Mesenchymal stem cell (in vitro differentiated cells and primary cell): Measurements from ENCODE around the gene CD2BP2.
"Not testable (repeated sequence)": the region's sequence is repeated elsewhere in the genome, so short reads cannot be mapped to it uniquely, and the experiment has no call there.

Experiments used
- DNase-seq: peaks from one replicate; pipeline ENCODE4 v3.0.0-alpha.2; 2013
- H2AFZ ChIP-seq: one replicate; pipeline ENCODE4 v1.6.1; 2013; ENCODE audit warnings: low read depth, mild to moderate bottlenecking, control low read depth, inconsistent platforms, low read length, moderate library complexity
- H2AK5ac ChIP-seq: 2 replicates; pipeline ENCODE4 v1.6.1; 2013; ENCODE audit warnings: low read length, moderate library complexity, mild to moderate bottlenecking, inconsistent platforms; ENCODE audit not compliant: severe bottlenecking
- H2BK120ac ChIP-seq: one replicate; pipeline ENCODE4 v1.6.1; 2013; ENCODE audit warnings: low read depth, mild to moderate bottlenecking, inconsistent platforms, low read length, moderate library complexity
- H2BK12ac ChIP-seq, 2 experiments: one replicate each; pipeline ENCODE4 v1.6.1; 2013; ENCODE audit warnings: inconsistent platforms in 2 of 2, low read length in 2 of 2, mild to moderate bottlenecking in 2 of 2, moderate library complexity in 2 of 2, control low read depth in 1 of 2
- H2BK15ac ChIP-seq: one replicate; pipeline ENCODE4 v1.6.1; 2013; ENCODE audit warnings: mild to moderate bottlenecking, low read depth, inconsistent platforms; ENCODE audit not compliant: poor library complexity, severe bottlenecking
- H2BK5ac ChIP-seq: 2 replicates; pipeline ENCODE4 v1.6.1; 2013; ENCODE audit warnings: low read depth, mild to moderate bottlenecking, low read length, control low read depth, inconsistent platforms; ENCODE audit not compliant: poor library complexity, severe bottlenecking
- H3K14ac ChIP-seq, 2 experiments: one replicate each; pipeline ENCODE4 v1.6.1; 2013; ENCODE audit warnings: inconsistent platforms in 2 of 2, low read length in 2 of 2, control low read depth in 1 of 2, mild to moderate bottlenecking in 1 of 2, moderate library complexity in 1 of 2
- H3K18ac ChIP-seq, 2 experiments: one replicate each; pipeline ENCODE4 v1.6.1; 2013; ENCODE audit warnings: inconsistent platforms in 2 of 2, low read length in 2 of 2, control low read depth in 1 of 2, low read depth in 1 of 2, mild to moderate bottlenecking in 1 of 2
- H3K23ac ChIP-seq, 2 experiments: one replicate each; pipeline ENCODE4 v1.6.1; 2013; ENCODE audit warnings: inconsistent platforms in 2 of 2, low read length in 2 of 2, mild to moderate bottlenecking in 2 of 2, moderate library complexity in 2 of 2, control low read depth in 1 of 2
- H3K27ac ChIP-seq: 2 replicates; pipeline ENCODE4 v1.5.1; 2013; ENCODE audit warnings: mild to moderate bottlenecking, moderate library complexity, low read length, control low read depth, inconsistent platforms; ENCODE audit not compliant: poor library complexity, severe bottlenecking
- H3K27me3 ChIP-seq, 2 experiments: 2 replicates each; pipeline versions ENCODE4 v1.6.1 to v1.7.0; 2013; ENCODE audit warnings: low read length in 2 of 2, mild to moderate bottlenecking in 2 of 2, moderate library complexity in 2 of 2, control low read depth in 1 of 2, inconsistent platforms in 1 of 2; ENCODE audit not compliant: control insufficient read depth in 1 of 2, insufficient read depth in 1 of 2
- H3K36me3 ChIP-seq, 2 experiments: 2 replicates each; pipeline versions ENCODE4 v1.6.1 to v1.7.0; 2013; ENCODE audit warnings: low read length in 2 of 2, control low read depth in 1 of 2, inconsistent platforms in 1 of 2, low read depth in 1 of 2, mild to moderate bottlenecking in 1 of 2; ENCODE audit not compliant: insufficient read depth in 2 of 2, control insufficient read depth in 1 of 2
- H3K4ac ChIP-seq, 2 experiments: one replicate each; pipeline ENCODE4 v1.6.1; 2013; ENCODE audit warnings: inconsistent platforms in 2 of 2, low read length in 2 of 2, mild to moderate bottlenecking in 2 of 2, moderate library complexity in 2 of 2, control low read depth in 1 of 2, low read depth in 1 of 2
- H3K4me1 ChIP-seq: 2 replicates; pipeline ENCODE4 v1.6.1; 2013; ENCODE audit warnings: low read depth, low read length, control low read depth; ENCODE audit not compliant: control insufficient read depth, insufficient read depth
- H3K4me2 ChIP-seq: 2 replicates; pipeline ENCODE4 v1.6.1; 2013; ENCODE audit warnings: low read length, mild to moderate bottlenecking, inconsistent platforms; ENCODE audit not compliant: poor library complexity, severe bottlenecking
- H3K4me3 ChIP-seq, 2 experiments: 2 replicates each; pipeline versions ENCODE4 v1.5.1 to v1.7.0; 2013; ENCODE audit warnings: low read length in 2 of 2, mild to moderate bottlenecking in 2 of 2, control low read depth in 1 of 2, low read depth in 1 of 2; ENCODE audit not compliant: insufficient read depth in 1 of 2
- H3K79me1 ChIP-seq: replicated peaks from 2 replicates; pipeline ENCODE4 v1.6.1; 2013; ENCODE audit warnings: mild to moderate bottlenecking, control low read depth, low read length, inconsistent platforms; ENCODE audit not compliant: poor library complexity, severe bottlenecking
- H3K9ac ChIP-seq: 2 replicates; pipeline ENCODE4 v1.7.0; 2013; ENCODE audit warnings: mild to moderate bottlenecking, low read length, moderate library complexity
- H3K9me3 ChIP-seq: 2 replicates; pipeline ENCODE4 v1.7.0; 2013; ENCODE audit warnings: mild to moderate bottlenecking, low read length; ENCODE audit not compliant: control insufficient read depth
- H4K8ac ChIP-seq: one replicate; pipeline ENCODE4 v1.6.1; 2013; ENCODE audit warnings: inconsistent platforms, mild to moderate bottlenecking, low read length, moderate library complexity
- H4K91ac ChIP-seq: one replicate; pipeline ENCODE4 v1.6.1; 2013; ENCODE audit warnings: mild to moderate bottlenecking, low read length, inconsistent platforms
- WGBS: methylation state at CpG from one replicate; pipeline ENCODE4 v1.1.7; 2013; ENCODE audit warnings: mixed read lengths; 5-methylcytosine and 5-hydroxymethylcytosine counted together

The CD2BP2 gene

DNA sequence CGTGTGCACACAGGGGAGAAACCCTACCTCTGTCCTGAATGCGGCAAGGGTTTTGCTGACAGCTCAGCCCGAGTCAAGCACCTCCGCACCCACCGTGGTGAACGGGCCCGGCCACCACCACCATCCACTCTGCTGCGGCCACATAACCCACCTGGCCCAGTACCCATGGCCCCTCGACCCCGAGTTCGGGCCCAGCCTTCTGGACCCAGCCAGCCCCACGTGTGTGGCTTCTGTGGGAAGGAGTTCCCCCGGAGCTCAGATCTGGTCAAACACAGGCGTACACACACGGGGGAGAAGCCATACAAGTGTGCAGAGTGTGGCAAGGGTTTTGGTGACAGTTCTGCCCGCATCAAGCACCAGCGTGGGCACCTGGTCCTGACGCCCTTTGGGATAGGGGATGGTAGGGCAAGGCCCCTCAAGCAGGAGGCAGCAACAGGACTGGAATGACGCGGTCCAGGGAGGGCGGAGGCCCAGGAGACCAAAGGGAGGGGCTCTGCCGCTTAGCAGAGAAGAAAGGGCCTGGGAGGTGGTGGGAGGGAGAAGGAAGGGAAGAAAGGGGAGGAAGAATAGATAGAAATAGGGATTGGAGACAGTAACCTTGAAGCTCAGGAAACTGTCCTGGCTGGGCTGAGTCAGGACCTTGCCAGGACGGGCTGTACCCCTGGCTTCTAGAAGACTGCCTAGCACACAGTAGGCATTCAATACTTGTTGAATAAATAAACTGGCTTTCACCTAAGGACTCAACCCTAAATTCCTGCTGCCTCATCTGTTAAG lies 43.7 kb upstream of the CD2BP2 start:
- no peak overlapping the region for H2BK5ac ChIP-seq
- no peak overlapping the region for H2BK15ac ChIP-seq
- no peak overlapping the region for H2AFZ ChIP-seq
- H3K23ac ChIP-seq = peak overlapping the region in 1 of 2 experiments; percentile 6
- peak overlapping the region; percentile 93 for H3K9ac ChIP-seq
- peaks cover 13 to 22% of the 10 kb centered on the region in 2 experiments for H3K36me3 ChIP-seq
- H4K8ac ChIP-seq = peak overlapping the region; percentile 9
- peaks cover 15% of the 10 kb centered on the region for H3K79me1 ChIP-seq
- H3K27me3 ChIP-seq = no peaks in the 10 kb centered on the region
- H2BK120ac ChIP-seq = no peak overlapping the region
- H3K4me3 ChIP-seq = no peak overlapping the region
- H2BK12ac ChIP-seq = peak overlapping the region in 1 of 2 experiments; percentile 13
- H3K4me2 ChIP-seq = no peak overlapping the region
- peak overlapping the region in 1 of 2 experiments; percentile 13 for H3K14ac ChIP-seq
- no peak overlapping the region for H4K91ac ChIP-seq
- H3K18ac ChIP-seq = no peak overlapping the region
- no peaks in the 10 kb centered on the region for H3K9me3 ChIP-seq
- H2AK5ac ChIP-seq = no peak overlapping the region
- no peak overlapping the region for H3K4ac ChIP-seq
- 89% methylated on average over 23 of the region's 23 CpGs for WGBS
- H3K4me1 ChIP-seq = peaks cover 16% of the 10 kb centered on the region
- DNase-seq = no peak
- H3K27ac ChIP-seq = no peak overlapping the region

DNA sequence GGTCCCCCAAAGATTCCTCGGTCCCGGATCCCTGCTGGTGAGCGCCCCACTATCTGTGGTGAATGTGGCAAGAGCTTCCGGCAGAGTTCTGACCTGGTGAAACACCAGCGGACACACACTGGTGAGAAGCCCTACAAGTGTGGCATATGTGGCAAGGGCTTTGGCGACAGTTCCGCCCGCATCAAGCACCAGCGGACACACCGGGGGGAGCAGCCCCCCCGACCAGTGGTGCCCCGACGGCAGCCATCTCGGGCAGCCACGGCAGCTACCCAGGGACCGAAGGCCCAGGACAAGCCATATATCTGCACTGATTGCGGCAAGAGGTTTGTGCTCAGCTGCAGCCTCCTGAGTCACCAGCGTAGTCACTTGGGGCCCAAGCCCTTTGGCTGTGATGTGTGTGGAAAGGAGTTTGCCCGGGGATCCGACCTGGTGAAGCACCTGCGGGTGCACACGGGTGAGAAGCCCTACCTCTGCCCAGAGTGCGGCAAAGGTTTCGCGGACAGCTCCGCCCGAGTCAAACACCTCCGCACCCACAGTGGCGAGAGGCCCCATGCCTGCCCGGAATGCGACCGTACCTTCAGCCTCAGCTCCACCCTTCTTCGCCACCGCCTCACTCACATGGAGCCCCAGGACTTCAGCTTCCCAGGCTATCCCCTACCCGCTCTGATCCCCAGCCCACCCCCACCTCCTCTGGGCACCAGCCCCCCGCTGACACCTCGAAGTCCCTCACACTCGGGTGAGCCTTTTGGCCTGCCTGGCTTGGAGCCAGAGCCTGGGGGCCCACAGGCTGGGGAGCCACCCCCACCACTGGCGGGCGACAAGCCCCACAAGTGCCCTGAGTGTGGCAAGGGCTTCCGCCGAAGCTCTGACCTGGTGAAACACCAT lies 42.9 kb upstream of the CD2BP2 start:
- H2BK12ac ChIP-seq = no peak overlapping the region
- no peak overlapping the region for H2BK15ac ChIP-seq
- no peak overlapping the region for H3K18ac ChIP-seq
- H2BK120ac ChIP-seq = no peak overlapping the region
- no peak overlapping the region for H3K4me2 ChIP-seq
- H3K4ac ChIP-seq = no peak overlapping the region
- H3K14ac ChIP-seq = no peak overlapping the region
- peaks cover 13 to 22% of the 10 kb centered on the region in 2 experiments for H3K36me3 ChIP-seq
- H2AK5ac ChIP-seq = no peak overlapping the region
- H3K4me3 ChIP-seq = no peak overlapping the region
- no peak overlapping the region for H4K91ac ChIP-seq
- no peak overlapping the region for H3K27ac ChIP-seq
- no peaks in the 10 kb centered on the region for H3K9me3 ChIP-seq
- H3K4me1 ChIP-seq = peaks cover 19% of the 10 kb centered on the region
- no peaks in the 10 kb centered on the region for H3K27me3 ChIP-seq
- H2AFZ ChIP-seq = no peak overlapping the region
- DNase-seq = no peak
- no peak overlapping the region for H3K23ac ChIP-seq
- 97% methylated on average over 42 of the region's 42 CpGs for WGBS
- H2BK5ac ChIP-seq = no peak overlapping the region
- no peak overlapping the region for H3K9ac ChIP-seq
- H3K79me1 ChIP-seq = peaks cover 15% of the 10 kb centered on the region
- H4K8ac ChIP-seq = no peak overlapping the region

DNA sequence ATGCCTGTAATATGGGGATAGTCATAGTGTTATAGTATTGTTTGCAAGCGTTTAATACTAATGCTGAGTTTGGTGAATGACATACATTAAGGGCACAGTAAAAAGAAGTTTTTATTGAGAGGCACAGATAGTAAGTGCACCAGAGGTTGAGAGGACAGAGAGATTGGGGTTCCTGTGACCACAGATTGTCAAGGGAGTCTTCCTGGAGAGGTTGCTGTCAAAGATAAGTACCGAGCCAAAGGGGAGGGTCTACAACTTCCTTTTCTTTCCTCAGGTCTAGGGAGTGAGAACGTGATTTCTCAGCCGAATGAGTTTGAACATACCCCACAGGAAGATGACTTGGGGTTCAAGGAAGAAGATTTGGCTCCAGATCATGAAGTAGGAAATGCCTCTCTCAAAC lies 41.9 kb upstream of the CD2BP2 start:
- Histone ChIP-seq H3K4me2 (no peak overlapping the region), H3K9me3 (no peaks in the 10 kb centered on the region), H2BK12ac (no peak overlapping the region), H3K4ac (no peak overlapping the region), H4K8ac (no peak overlapping the region), H3K18ac (no peak overlapping the region), H3K14ac (no peak overlapping the region), H2BK5ac (no peak overlapping the region), H3K27me3 (no peaks in the 10 kb centered on the region), H3K4me1 (peaks cover 19% of the 10 kb centered on the region), H3K23ac (no peak overlapping the region), H3K79me1 (peaks cover 15% of the 10 kb centered on the region), H2BK120ac (no peak overlapping the region), H2AK5ac (no peak overlapping the region), H3K36me3 (peaks cover 13 to 22% of the 10 kb centered on the region in 2 experiments), H3K27ac (no peak overlapping the region), H2AFZ (no peak overlapping the region), H3K4me3 (no peak overlapping the region), H2BK15ac (no peak overlapping the region), H3K9ac (no peak overlapping the region), H4K91ac (no peak overlapping the region)
- WGBS = 87% methylated on average over 4 of the region's 4 CpGs
- no peak for DNase-seq

DNA sequence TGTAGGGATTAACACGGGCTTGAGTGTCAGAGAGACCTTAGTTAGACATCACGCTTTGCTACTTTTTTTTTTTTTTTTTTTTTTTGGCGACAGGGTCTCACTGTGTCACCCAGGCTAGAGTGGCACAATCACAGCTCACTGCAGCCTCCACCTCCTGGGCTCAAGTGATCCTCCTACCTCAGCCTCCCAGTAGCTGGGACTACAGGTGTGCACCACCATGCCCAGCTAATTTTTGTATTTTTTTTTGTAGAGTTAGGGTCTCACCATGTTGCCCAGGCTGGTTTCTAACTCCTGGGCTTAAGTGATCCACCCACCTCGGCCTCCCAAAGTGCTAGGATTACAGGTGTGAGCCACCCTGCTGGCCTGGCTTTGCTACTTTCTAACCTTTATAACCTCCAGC lies 41.5 kb upstream of the CD2BP2 start:
- not testable (repeated sequence) for H2BK12ac ChIP-seq, H3K23ac ChIP-seq, H4K8ac ChIP-seq, H3K27me3 ChIP-seq, H2BK15ac ChIP-seq, H3K14ac ChIP-seq, H2BK5ac ChIP-seq, H3K4ac ChIP-seq, H2AFZ ChIP-seq, H3K9me3 ChIP-seq, H3K27ac ChIP-seq, H3K18ac ChIP-seq, H2AK5ac ChIP-seq, H4K91ac ChIP-seq, DNase-seq, H2BK120ac ChIP-seq, H3K4me2 ChIP-seq
- Histone ChIP-seq H3K36me3 (peaks cover 13 to 22% of the 10 kb centered on the region in 2 experiments), H3K79me1 (peaks cover 15% of the 10 kb centered on the region), H3K4me1 (peaks cover 19% of the 10 kb centered on the region), H3K9ac (peak overlapping the region; percentile 96), H3K4me3 (peak overlapping the region in 1 of 2 experiments; percentile 95)
- 78% methylated on average over 3 of the region's 4 CpGs for WGBS
